Activated naive CD4-positive, alpha-beta T cell treated with anti-CD3 and anti-CD28 coated beads, Interleukin-2, amount 50 U/mL, for 16 hours (primary cell): Measurements from ENCODE around the gene RALGAPA2.

ENCODE experiments used
- DNase-seq: peaks from one replicate; pipeline ENCODE4 v3.0.0-alpha.2; 2020

Gene RALGAPA2

GRCh38 chr20:20720158-20720557 lies 7.7 kb upstream of the RALGAPA2 start:
- no peak for DNase-seq

DNA sequence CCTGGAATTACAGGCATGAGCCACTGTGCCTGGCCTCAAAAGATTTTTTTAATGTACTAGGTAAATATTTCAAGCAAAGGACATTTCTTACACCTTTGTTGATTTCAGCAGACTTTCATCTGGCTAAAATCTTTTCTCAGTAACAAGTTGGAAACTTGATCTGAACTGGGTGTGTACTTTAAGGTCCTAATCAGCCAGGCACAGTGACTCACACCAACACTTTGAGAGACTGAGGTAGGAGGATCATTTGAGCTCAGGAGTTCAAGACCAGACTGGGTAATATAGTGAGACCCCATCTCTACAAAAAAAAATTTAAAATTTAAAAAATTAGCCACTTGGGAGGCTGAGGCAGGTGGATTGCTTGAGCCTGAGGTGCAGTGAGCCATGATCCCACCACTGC lies 7.0 kb upstream of the RALGAPA2 start:
- DNase-seq = no peak

GRCh38 chr20:20713244-20713765 lies 861 bp upstream of the RALGAPA2 start:
- DNase-seq = no peak

- DNase-seq = no peak
Measured at GRCh38 chr20:20712004-20712473, 405 bp downstream of the RALGAPA2 start.

DNA sequence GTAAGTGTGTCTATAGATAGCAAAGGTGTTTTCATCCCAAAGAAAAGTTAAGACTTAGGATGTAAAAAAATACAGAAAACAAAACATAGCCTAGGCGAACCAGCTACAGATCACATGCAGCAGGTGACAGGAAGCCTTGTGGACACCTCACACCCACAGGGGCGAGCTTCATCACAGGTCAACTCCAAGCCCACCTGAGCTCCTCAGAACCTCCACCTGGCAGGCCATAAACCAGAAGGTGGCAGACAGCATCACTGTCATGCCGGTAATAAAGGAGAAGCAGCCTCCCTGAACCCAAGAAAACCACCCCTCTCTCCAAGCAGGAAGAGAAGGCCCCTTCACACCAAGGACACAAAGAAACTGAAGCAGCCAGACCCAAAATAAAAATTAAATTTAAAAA lies 1.0 kb downstream of the RALGAPA2 start:
- no peak for DNase-seq

DNA sequence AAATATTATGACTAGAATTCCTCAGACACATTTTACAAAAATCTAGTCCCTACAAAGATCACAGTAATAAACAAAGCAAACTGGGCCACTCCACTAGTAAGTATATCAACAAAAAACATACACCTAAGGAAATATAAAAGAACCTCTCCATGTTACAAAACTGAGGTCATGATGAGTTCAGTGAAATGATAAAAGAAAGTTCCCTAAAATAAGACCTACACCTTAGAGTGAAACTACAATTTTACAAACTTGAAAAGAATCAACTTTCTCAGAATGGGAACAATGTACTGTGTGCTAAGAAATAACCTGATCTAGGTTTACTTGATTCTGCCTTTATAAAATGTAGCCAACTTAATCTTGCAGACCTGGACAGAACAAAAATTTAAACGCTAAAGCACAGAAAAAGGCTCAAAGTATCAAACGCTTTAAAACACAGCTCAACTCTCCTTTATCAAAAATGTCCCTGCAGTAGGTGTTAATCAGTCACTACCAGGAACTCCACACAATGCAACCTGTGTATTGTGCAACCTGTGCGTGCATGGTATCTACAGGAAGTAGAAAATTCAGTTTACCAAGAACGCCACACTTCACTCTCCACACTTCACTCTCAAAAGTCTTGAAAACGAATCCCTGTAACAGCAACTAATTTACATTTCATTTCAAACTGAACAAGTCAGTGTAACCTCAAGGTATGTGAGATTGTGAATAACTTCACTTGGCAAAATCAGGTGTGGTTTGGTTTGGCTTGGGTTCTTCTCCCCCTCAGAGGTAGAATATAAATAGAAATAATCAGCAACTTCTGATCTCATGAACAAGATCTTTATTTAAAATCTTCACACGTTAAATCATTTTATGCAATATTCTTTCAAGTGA lies 1.8 kb downstream of the RALGAPA2 start:
- no peak for DNase-seq

- no peak for DNase-seq
Measured at GRCh38 chr20:20709887-20710286, 2.6 kb downstream of the RALGAPA2 start.

GRCh38 chr20:20706285-20706684 lies 6.2 kb downstream of the RALGAPA2 start:
- DNase-seq = no peak

DNA sequence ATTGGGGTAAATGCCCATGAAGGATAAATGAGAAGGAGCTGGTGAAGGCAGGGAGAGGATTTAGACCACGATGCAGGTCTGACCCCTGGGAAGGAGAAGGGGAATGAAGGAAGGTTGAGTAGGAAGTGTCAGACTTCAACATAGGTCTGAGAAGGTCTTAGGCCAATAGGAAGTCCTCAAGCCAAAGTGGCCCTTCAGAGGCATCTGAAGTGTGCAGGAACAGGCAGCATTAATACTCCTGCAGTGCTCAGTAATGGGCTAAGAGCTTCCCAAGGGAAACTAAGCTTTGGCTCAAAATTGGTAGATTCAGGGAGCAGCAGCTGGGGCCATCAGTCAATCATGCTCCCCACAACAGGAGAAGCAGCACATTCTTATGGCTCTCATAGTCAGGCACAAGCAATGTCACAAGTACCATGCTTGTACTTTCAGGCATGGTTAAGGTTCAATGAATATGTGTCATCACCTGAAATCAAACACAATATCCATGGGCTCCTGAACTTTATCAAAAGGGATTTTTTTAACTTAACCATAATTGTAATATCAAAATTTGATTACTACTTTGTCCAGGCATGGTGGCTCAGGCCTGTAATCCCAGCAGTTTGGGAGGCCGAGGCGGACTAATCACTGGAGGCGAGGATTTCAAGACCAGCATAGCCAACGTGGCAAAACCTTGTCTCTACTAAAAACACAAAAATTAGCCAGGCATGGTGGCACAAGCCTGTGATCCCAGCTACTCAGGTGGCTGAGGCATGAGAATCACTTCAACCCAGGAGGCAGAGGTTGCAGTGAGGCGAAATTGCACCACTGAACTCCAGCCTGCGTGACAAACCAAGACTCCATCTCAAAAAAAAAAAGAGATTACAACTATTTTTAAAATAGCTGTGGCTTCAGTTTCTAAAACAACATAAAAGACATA lies 9.9 kb downstream of the RALGAPA2 start:
- no peak for DNase-seq

- no peak for DNase-seq
Measured at GRCh38 chr20:20699917-20700316, 12.5 kb downstream of the RALGAPA2 start.

DNA sequence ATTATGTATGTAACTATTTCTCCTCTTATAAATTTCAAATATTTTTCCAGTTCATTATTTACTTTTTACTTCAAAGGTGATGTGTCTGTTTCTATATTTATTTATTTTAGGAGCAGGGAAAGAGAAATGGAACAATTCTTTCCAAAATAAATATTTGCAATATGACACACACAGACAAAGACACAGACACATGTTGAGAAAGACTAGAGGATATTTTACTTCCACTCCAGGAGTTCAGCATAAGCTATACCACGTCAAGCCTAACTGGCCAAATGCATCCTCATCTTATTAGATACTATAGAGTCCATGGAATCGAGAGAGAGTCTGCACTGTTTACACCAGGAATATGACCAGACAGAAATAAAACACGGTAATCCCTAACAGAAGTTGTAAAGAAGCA lies 13.3 kb downstream of the RALGAPA2 start:
- DNase-seq = no peak

GRCh38 chr20:20697325-20697845 lies 15.1 kb downstream of the RALGAPA2 start:
- DNase-seq = no peak

DNA sequence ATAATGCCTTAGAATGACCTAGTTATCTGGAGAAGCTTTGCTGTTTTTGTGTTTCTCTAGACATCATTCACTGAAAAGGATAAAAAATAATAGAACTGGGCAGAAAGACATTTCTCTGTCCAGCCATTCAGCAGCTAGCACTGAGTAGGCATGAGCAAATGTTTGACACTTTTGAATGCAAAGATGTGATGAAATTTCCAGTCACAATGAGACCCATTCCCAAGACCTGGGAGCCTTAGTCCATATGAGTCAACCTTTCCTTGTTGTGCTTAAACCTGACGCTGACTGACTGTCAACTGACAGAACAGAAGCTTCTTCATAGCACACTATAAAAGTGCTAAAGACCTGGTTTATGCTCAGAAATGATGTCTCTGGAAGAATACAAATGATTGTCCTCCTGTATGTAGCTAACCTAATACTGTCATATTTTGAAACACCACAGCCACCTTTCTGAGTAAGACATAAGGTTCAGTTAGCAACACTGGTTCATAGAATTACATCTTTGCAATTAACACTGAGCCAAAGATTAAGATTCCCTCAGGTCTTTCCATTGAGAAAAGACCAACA lies 17.1 kb downstream of the RALGAPA2 start:
- no peak for DNase-seq

- DNase-seq = no peak
Measured at GRCh38 chr20:20694591-20694990, 17.9 kb downstream of the RALGAPA2 start.

DNA sequence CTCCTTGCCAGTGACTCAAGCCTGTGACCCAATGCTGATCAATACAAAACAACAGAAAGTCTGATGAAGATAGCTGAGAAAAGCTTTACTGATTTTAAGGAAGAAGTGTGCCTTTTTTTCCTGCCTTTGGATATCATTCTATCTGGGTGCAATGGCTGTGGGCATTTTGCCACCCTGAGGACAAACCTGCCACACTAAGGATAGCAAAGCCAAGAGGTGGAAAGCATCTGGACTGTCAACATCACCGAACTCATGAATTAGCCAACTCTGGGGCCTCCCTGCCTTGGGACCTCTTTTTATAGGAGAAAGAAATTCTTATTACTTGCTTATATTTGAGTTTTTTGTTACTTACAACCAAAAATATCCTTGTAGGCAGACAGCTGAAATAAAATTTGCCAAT lies 19.9 kb downstream of the RALGAPA2 start:
- no peak for DNase-seq

- no peak for DNase-seq
Measured at GRCh38 chr20:20691477-20692235, 20.8 kb downstream of the RALGAPA2 start.

- DNase-seq = no peak
Measured at GRCh38 chr20:20690676-20691476, 21.6 kb downstream of the RALGAPA2 start.

- no peak for DNase-seq
Measured at GRCh38 chr20:20687319-20687718, 25.1 kb downstream of the RALGAPA2 start.

DNA sequence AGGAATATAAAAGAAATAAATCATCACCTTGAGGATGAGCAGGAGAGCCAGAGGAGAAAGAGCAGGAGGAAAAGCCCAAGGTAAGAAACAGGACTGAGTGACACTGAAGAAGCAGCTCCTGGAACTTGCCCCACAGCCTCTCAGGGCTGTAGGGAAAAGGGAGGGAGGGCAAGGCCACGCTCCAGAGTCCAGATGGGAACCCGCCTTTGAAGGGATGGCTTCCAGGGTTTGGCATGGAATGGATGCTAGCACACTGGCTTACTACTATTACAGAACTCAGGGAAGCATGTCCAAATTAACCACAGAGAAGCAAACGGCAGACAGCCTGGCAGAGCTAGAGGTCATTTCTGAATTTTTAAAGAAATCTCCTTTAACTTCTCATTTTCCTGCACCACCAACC lies 26.8 kb downstream of the RALGAPA2 start:
- DNase-seq = no peak

DNA sequence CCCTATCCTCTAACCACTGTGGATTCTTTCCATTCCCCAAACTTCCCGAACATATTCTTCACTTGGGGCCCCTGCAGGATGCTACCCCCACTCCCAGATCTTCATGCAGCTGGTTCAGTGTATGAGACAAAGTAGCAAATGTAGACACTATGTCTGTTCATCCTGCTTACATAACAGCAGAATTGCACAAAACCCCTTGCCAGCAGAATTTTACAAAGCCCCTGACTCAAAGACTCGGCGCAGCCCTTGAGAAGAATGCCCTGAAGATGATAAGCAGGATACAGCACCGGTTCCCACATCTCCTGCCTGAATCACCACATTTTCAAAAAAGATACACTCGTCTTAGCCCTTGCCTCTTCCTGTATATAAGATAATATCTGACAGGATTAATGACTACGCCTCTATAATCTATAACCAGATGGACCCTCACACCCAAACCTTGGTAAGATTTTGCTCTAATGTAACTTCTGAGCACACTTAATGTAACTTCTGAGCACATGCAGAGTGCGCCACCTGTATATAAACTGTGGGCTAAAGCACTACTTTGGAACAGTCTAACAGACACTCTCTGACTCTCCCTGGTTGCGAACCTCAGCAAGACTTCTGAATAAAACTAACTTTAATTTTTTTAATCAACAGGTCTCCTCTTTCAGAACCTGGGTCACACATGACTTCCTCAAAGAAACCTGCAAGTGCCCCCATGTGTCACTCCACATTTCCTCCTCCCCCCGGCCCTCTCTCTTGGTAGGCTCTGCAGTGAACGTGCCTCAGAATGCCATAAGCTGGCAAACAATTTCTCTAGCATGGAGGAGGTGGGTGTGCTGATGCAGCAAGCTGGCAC lies 28.7 kb downstream of the RALGAPA2 start:
- DNase-seq = no peak
